ENCODE measurements around the gene USO1. TPM values are rescaled to one million over a fixed set of nuclear protein-coding genes. Genes with fewer than 3 reads are reported as not detected.

The USO1 gene
- total RNA-seq, 1 donor from 2014 or later = 41.2 TPM

- Mint-ChIP-seq H3K4me3 (no peak overlapping the region), H3K9me3 (no peaks in the 10 kb centered on the region), H3K27me3 (ENCODE audit: low read depth) (no peaks in the 10 kb centered on the region), H3K4me1 (no peaks in the 10 kb centered on the region), H3K36me3 (ENCODE audit: low read depth) (peaks cover 21% of the 10 kb centered on the region), H3K27ac (ENCODE audit: unreplicated experiment) (no peak overlapping the region)
- TF ChIP-seq CTCF (conservative IDR thresholded peaks at IDR 0.05) = no peak
- no peak for DNase-seq (ENCODE audit: low read depth, low spot score)
Measured at GRCh38 chr4:75771607-75772006, 47.2 kb downstream of the USO1 start.

- Mint-ChIP-seq H3K27me3 (ENCODE audit: low read depth) (no peaks in the 10 kb centered on the region), H3K4me1 (no peaks in the 10 kb centered on the region), H3K36me3 (ENCODE audit: low read depth) (peaks cover 33% of the 10 kb centered on the region)
Measured at GRCh38 chr4:75777589-75777988, 53.2 kb downstream of the USO1 start.

GRCh38 chr4:75779105-75779757 is 54.9 kb downstream of the USO1 start:
- DNase-seq (ENCODE audit: low read depth, low spot score) = no peak
- Mint-ChIP-seq H3K4me3 (no peak overlapping the region), H3K36me3 (ENCODE audit: low read depth) (peaks cover 33% of the 10 kb centered on the region), H3K9me3 (peaks cover 2% of the 10 kb centered on the region), H3K4me1 (no peaks in the 10 kb centered on the region), H3K27me3 (ENCODE audit: low read depth) (no peaks in the 10 kb centered on the region), H3K27ac (ENCODE audit: unreplicated experiment) (no peak overlapping the region)
- TF ChIP-seq CTCF (conservative IDR thresholded peaks at IDR 0.05) = no peak

More at GRCh38 chr4:75777589-75777988, 53.2 kb downstream of the USO1 start:
- Mint-ChIP-seq H3K4me3 (no peak overlapping the region), H3K9me3 (peaks cover 2% of the 10 kb centered on the region), H3K27ac (ENCODE audit: unreplicated experiment) (no peak overlapping the region)
- no peak for DNase-seq (ENCODE audit: low read depth, low spot score)
- no peak for TF ChIP-seq CTCF (conservative IDR thresholded peaks at IDR 0.05)

- no peak for DNase-seq (ENCODE audit: low read depth, low spot score)
- H3K9me3 Mint-ChIP-seq = peaks cover 2% of the 10 kb centered on the region
- no peak for TF ChIP-seq CTCF (conservative IDR thresholded peaks at IDR 0.05)
- no peaks in the 10 kb centered on the region for H3K4me1 Mint-ChIP-seq
- H3K36me3 Mint-ChIP-seq (ENCODE audit: low read depth) = peaks cover 18% of the 10 kb centered on the region
- no peak overlapping the region for H3K4me3 Mint-ChIP-seq
- H3K27ac Mint-ChIP-seq (ENCODE audit: unreplicated experiment) = no peak overlapping the region
- no peaks in the 10 kb centered on the region for H3K27me3 Mint-ChIP-seq (ENCODE audit: low read depth)
Measured at GRCh38 chr4:75781305-75781704, 56.9 kb downstream of the USO1 start.

GRCh38 chr4:75786526-75786925 is 62.1 kb downstream of the USO1 start:
- H3K36me3 Mint-ChIP-seq (ENCODE audit: low read depth) = peaks cover 5% of the 10 kb centered on the region
- no peak for DNase-seq (ENCODE audit: low read depth, low spot score)
- no peak overlapping the region for H3K4me3 Mint-ChIP-seq
- H3K27ac Mint-ChIP-seq (ENCODE audit: unreplicated experiment) = no peak overlapping the region
- no peaks in the 10 kb centered on the region for H3K4me1 Mint-ChIP-seq
- no peak for TF ChIP-seq CTCF (conservative IDR thresholded peaks at IDR 0.05)
- H3K9me3 Mint-ChIP-seq = no peaks in the 10 kb centered on the region
- no peaks in the 10 kb centered on the region for H3K27me3 Mint-ChIP-seq (ENCODE audit: low read depth)

Measured in neural crest cell (in vitro differentiated cells).